NCI-H748 (cell line): Measurements from ENCODE around the gene SYTL2.
A peak's percentile ranks its signal among the peaks of the same experiment; 100 is the strongest.
"Not testable (repeated sequence)": the region's sequence is repeated elsewhere in the genome, so short reads cannot be mapped to it uniquely, and the experiment has no call there.

Experiments
- DNase-seq: peaks from one replicate; lab custom pipeline; 2025; ENCODE audit not compliant: unreplicated experiment; lab: John Stamatoyannopoulos, UW

The SYTL2 gene

DNA sequence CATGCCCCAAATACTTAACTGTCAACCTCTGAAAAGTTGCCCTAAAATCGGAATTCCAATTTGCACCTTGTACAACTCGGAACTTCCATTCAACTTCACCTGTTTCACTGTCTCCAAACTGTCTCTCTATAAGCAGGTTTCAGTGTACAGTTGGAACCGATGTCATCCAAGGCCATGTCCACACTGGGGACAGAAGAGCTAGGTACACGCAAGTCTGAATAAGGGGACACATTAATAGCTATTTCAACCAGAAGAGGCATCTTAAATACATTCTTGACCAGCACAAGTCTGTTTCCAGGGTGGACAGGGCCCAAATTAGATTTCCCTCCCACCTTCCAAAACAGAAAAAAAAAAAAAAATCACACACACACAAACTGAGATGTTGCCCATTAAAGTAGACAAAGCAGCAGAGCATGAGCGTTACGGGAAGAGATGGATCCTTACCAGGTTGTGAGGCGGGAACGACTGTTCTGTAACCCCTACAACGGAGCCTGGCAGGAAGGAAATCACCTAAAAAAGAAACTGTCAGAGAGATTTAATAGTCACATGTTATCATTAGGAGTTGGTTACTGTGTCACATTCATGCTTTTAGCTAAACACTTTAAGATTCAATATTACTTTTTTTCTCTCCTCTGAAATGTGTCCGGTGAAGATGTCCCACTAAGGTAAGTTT is 147.7 kb downstream of the SYTL2 start:
- peak; percentile 8 for DNase-seq

DNA sequence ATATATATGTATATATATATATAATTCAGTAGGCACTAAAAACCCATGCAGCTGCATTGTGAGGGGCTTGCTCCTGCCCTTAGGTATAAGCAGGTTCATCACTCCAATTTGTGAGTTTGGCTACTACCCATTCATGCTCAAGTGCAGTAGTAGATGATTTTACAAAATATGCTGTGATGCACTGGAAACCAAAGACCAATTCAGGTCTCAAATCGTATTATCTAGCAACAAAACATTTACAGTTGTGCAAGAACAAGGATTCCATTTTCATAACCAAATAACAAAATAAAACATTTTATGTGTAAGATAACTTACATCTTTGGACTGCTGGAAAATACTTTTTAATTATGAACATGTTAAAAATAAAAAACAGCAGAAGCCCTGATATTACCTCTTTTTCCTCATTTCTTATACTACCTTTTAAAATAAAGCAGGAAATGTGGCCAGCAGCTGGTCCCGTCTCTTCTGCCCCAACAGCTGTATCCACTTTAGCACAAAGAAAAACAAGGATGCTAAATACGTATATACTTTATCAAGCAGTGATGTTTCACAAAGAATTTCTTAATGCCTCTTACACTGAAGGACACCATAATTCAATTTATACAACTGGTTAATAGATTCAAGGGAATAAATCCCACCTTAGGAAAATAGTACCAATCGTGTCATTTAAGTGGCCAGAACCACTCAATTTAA is 148.8 kb downstream of the SYTL2 start:
- no peak for DNase-seq

DNA sequence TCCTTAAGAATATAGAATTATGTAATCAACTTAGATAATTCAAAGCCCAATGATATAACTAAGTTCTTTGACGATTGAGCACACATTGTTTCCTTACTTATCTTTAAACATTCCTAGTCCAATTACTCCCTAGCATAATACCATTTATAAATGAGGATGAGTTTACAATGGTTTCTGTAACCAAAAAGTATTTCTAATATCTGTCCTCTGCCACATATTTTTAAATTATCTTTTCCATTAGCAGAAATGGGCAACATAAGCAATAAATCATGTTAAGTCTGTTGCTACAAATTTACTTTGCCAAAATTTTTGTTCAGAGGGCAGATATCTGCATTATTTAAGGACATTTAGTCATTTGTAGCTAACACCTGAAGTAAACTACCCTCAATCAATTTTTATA is 152.8 kb downstream of the SYTL2 start:
- DNase-seq = no peak

DNA sequence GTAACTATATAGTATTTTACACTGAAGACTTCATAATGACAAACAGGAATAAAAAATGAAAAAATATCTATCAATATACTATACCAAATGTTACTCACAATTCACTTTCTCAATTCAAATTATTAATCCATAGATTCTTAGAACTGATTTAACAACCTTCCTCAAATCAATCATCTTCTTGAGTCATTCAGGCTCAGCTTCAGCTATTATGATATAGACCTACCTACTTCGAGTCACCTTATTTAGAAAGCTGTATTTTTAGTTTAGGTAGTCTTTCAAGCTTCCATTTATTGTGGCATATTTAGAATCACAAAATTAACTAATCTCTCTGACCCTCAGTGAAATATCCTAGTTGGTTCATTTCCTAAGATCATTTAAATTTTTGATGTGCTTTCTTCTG is 154.2 kb downstream of the SYTL2 start:
- no peak for DNase-seq

GRCh38 chr11:85654343-85654742 is 156.6 kb downstream of the SYTL2 start:
- not testable (repeated sequence) for DNase-seq

- DNase-seq = no peak
These were observed 158.0 kb downstream of the SYTL2 start for GRCh38 chr11:85652786-85653447.

DNA sequence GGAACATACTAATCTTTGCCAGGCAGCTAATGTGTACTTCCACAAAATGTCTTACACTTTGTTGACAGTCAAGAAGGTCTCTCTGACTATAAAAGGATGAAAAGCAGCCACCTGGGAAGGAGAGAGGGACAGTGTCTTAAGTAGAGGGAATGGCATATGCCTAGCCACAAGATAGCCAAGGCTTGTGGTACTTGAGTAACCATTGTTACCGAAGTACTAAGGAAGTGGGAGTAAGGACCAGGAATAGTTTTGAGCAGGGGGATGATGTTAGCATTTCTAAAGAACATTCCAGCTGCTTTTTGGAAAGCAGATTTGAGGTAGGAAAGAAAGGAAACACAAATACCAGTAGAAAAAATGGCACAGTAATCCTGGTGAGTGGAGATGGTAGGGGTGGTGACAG is 159.8 kb downstream of the SYTL2 start:
- no peak for DNase-seq

DNA sequence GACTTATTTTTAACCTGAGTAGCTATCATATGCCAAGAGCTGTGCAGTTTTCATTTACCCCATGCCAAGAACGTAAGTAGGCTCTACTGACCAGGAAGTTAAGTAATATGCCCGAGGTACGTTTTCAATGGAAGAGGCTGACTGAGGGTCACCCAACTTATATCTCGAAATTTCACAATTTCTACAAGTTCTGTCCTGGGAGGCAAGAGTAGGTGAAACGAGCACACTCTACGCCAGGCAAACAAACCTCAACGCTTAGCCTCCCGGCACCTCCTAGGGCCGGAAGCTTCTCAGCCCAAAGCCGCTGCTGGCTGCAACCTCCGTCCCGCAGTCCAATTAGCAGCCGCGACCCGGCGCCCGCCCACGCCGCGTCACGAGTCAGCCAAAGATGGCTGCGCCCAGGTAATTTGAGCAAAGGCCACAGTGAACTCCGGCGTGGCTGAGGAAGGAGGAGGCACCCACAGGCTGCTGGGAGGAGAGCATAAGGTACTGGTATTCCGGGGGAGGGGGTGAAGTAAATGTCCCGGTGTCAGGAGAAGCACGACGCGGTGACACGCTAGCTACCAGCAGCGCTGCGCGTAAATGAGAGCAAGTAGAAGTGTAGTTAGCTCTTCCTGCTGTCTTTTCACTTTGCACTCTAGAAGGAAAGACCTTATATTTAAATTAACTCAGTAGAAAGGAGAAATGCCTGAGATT is 163.2 kb downstream of the SYTL2 start, which contains the start of gene TMEM126A:
Gene TMEM126A, plus strand, starts transcription at position 364 of the 696 bp plus-strand sequence. CDS start 2,289 bp downstream, outside the sequence.
- peak; percentile 89 for DNase-seq

DNA sequence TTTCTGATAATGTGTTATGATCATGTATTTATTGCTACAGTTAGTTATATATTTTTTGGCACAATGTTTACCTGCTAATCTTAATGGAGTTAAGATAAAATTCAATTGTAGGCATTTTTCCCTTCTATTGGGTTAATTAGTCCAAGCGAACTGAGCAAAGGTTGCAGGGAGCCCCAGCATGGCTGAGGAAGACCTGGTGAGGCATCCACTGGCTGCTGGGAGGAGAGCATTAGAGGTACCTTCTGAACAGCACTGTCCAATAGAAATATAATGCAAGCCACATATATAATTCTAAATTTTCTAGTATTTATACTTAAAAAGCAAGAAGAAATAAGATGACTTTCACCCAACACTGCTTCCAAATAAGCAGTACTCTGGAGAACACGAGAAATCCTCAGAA is 163.9 kb downstream of the SYTL2 start:
- DNase-seq = no peak
